VCaP (cell line): ENCODE data around the gene MACROD2.

Source experiments
- H3K27ac ChIP-seq: fragments of 450-650 bp; 2 replicates; pipeline ENCODE4 v1.5.1; 2017
- CTCF ChIP-seq: fragments of 450-650 bp; conservative IDR thresholded peaks from 2 replicates; pipeline ENCODE4 v1.5.1; 2017; ENCODE audit warnings: mild to moderate bottlenecking, moderate library complexity

Gene MACROD2

GRCh38 chr20:15039088-15039752 lies 1043.9 kb downstream of the MACROD2 start:
- H3K27ac ChIP-seq: no peak overlapping the region
- TF ChIP-seq CTCF: no peak

GRCh38 chr20:15042723-15043122 lies 1047.4 kb downstream of the MACROD2 start:
- TF ChIP-seq CTCF: no peak
- no peak overlapping the region for H3K27ac ChIP-seq

- H3K27ac ChIP-seq: no peak overlapping the region
- TF ChIP-seq CTCF: no peak
Observed at GRCh38 chr20:15045246-15045645, 1049.9 kb downstream of the MACROD2 start.

- no peak for TF ChIP-seq CTCF
- H3K27ac ChIP-seq: no peak overlapping the region
Observed at GRCh38 chr20:15047042-15047441, 1051.7 kb downstream of the MACROD2 start.

- TF ChIP-seq CTCF: no peak
- H3K27ac ChIP-seq: no peak overlapping the region
Observed at GRCh38 chr20:15047601-15048000, 1052.3 kb downstream of the MACROD2 start.

- TF ChIP-seq CTCF: no peak
- no peak overlapping the region for H3K27ac ChIP-seq
Observed at GRCh38 chr20:15056246-15056645, 1060.9 kb downstream of the MACROD2 start.

- H3K27ac ChIP-seq: no peak overlapping the region
- no peak for TF ChIP-seq CTCF
Observed at GRCh38 chr20:15058841-15059240, 1063.5 kb downstream of the MACROD2 start.
